Inflammatory macrophage (primary cell): ENCODE results near the gene DNTTIP2.
"Not testable (repeated sequence)": the region's sequence is repeated elsewhere in the genome, so short reads cannot be mapped to it uniquely, and the experiment has no call there.

Experiments used
- DNase-seq, 2 donors: peaks; one replicate each; pipeline ENCODE4 v3.0.0-alpha.2; 2020 to 2022
- total RNA-seq, 18 experiments: gene quantifications; one replicate each; lab custom pipeline; 2026; ENCODE audit warnings: mixed read lengths in 6 of 18, inconsistent platforms in 2 of 18; lab: John Stamatoyannopoulos, UW

The DNTTIP2 gene, protein sequence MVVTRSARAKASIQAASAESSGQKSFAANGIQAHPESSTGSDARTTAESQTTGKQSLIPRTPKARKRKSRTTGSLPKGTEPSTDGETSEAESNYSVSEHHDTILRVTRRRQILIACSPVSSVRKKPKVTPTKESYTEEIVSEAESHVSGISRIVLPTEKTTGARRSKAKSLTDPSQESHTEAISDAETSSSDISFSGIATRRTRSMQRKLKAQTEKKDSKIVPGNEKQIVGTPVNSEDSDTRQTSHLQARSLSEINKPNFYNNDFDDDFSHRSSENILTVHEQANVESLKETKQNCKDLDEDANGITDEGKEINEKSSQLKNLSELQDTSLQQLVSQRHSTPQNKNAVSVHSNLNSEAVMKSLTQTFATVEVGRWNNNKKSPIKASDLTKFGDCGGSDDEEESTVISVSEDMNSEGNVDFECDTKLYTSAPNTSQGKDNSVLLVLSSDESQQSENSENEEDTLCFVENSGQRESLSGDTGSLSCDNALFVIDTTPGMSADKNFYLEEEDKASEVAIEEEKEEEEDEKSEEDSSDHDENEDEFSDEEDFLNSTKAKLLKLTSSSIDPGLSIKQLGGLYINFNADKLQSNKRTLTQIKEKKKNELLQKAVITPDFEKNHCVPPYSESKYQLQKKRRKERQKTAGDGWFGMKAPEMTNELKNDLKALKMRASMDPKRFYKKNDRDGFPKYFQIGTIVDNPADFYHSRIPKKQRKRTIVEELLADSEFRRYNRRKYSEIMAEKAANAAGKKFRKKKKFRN
- total RNA-seq: 39.2 to 89.4 (median 72.2) reads per million in 18 experiments

DNA sequence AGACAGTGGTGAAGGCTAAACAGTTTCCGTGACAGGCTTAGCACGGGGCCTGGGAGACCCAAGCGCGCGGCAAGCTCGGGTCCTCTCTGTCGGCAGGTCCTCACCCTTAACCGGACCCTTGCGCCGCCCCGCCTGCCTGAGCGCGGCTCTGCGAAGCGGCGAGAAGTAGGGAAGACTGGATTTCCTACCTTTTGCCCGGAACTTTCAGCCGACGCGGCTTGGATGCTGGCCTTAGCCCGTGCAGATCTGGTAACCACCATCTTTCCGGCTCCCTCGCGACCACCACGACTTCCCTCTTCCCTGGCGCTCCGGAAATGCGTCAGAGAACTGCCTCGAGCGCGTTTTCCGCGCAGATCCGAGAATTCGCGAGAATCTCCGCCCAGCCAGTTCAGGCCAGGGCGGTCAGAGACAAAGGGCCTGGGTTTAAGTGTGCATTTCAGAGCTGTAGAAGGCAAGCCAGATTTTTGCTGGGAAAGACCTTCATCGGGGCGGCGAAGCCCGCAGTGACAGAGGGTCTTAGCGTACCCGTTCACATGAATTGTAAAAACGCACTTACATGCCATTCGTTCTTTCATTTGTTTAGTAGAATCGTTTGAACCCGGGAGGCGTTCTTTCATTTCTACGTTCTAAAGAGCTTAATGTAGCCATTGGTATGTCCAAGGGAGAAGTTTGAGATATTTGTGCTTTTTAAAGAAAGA lies at the start of gene DNTTIP2:
Gene DNTTIP2 (minus strand): TSS at position 318 of the 698 bp plus-strand sequence. CDS start 58 bp downstream, at position 260.
- peak; percentile 91 to 93 for DNase-seq

GRCh38 chr1:93925206-93925605 lies 46.2 kb upstream of the DNTTIP2 start:
- DNase-seq: no peak

DNA sequence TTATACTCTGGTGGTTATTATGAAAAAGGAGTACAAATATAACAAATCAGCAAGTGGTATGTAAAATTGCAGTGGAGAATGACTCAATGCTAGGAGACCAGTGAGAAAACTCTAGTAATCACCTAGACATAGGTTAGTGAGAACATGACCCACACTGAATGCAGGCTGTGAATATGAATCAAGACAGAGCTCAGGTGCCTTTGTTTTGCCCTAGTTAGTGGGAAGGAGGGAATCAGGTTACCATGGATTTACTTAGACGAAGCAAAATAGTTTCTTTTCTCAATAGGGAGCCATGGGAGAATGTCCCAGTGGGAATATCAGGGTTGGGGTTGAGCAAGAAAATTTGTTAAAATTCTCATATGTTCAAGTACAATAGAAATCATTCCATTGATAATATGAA lies 40.8 kb upstream of the DNTTIP2 start:
- DNase-seq: no peak

DNA sequence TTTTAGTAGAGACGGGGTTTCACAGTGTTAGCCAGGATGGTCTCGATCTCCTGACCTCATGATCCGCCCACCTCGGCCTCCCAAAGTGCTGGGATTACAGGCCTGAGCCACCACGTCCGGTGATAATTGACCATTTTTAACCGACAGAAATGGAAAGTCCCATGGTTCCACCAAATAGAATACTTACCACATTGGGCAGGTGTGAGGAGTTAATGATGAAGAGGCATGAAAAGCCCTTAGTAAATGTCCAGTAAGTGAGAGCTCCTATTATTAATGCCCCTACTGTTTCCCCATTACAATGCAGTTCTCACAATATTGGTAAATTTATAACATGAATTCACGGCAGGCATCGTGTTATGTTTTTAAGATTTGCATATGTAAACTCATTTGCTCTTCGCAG lies 38.3 kb upstream of the DNTTIP2 start:
- no peak for DNase-seq

DNA sequence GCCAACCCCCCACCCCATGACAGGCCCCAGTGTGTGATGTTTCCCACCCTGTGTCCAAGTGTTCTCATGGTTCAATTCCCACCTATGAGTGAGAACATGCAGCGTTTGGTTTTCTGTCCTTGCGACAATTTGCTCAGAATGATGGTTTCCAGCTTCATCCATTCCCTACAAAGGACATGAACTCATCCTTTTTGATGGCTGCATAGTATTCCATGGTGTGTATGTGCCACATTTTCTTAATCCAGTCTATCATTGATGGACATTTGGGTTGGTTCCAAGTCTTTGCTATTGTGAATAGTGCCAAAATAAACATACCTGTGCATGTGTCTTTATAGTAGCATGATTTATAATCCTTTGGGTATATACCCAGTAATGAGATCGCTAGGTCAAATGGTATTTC lies 31.9 kb upstream of the DNTTIP2 start:
- DNase-seq: not testable (repeated sequence)

GRCh38 chr1:93910305-93910704 lies 31.3 kb upstream of the DNTTIP2 start:
- DNase-seq: no peak

GRCh38 chr1:93909146-93910050 lies 30.4 kb upstream of the DNTTIP2 start, which contains the start of gene GCLM:
Gene GCLM, minus strand, starts transcription at chr1:93909430. Its CDS starts 267 bp downstream, at chr1:93909163.
- DNase-seq: peak; percentile 91 to 95

- DNase-seq: peak in 1 of 2 donors; percentile 8
These were observed 29.6 kb upstream of the DNTTIP2 start for GRCh38 chr1:93908394-93909145.

GRCh38 chr1:93907718-93908117 lies 28.7 kb upstream of the DNTTIP2 start:
- DNase-seq: no peak

GRCh38 chr1:93906480-93906879 lies 27.5 kb upstream of the DNTTIP2 start:
- no peak for DNase-seq

- DNase-seq: no peak
These were observed 26.7 kb upstream of the DNTTIP2 start for GRCh38 chr1:93905734-93906133.

DNA sequence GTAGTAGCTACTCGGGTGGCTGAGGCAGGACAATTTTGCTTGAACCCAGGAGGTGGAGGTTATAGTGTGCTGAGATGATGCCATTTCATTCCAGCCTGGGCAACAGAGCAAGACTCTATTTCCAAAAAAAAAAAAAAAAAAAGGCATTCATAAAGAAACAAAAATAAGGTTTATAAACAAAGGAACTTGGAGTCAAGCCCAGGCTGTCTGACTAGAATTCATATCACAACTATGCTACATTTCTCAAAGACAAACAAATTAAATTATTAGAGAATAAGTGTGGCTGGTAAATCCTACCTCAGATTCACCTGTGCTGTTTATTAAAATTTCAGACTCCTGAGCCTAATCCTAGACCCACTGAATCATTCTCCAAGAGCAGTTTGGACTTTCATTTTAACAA lies 26.0 kb upstream of the DNTTIP2 start:
- no peak for DNase-seq

- DNase-seq: peak; percentile 64 to 77
These were observed 25.2 kb upstream of the DNTTIP2 start for GRCh38 chr1:93904228-93904627.

GRCh38 chr1:93900723-93901504 lies 21.9 kb upstream of the DNTTIP2 start:
- DNase-seq: no peak

DNA sequence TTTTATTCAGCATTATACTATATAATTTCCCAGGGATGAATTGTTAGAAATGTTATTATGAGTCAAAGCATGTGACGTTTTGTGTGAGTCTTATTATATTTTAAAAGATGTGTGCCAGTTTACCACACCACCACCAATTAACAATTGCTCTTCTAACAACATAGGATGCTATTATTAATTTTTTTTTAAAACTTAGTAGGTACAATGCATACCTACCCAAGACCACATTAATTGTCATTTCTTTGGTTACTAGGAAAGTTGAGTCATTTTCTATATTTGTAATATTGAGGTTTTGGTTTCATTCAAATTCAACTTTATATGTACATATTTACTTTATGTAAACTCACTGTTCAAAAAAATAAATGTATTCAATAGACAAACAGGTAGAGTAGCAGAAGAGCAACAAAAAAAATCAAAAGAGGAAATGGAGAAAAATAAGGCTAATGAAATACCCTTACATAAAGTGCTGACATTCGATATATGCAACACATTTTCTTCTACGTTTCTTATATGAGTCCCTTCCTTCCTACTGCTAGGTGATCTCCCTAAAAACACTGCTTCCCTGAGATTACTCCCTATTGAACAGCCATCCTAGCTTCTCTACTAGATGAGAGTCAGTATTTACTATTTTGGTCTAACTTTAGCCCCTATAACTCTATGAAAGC lies 20.7 kb upstream of the DNTTIP2 start:
- no peak for DNase-seq

DNA sequence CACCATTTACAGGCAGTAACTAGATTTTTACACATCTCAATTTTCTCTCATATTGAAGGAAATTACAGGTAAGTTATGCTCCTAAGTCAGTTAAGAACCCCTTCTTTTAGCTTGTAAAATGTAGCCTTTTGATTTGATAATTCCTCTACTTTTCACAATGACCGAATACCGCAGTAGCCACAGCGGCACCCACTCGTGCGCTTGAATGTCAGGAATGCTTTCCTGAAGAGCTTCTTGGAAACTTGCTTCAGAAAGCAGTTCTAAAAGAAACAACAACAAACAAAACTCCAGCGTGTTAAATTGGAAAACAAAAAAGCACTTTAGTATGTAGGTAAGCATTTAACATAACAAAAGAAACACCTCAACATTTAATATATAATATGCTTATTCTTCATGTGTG lies 9.9 kb upstream of the DNTTIP2 start:
- no peak for DNase-seq

GRCh38 chr1:93882269-93882668 lies 3.3 kb upstream of the DNTTIP2 start:
- DNase-seq: no peak

GRCh38 chr1:93880731-93881130 lies 1.7 kb upstream of the DNTTIP2 start:
- DNase-seq: no peak

DNA sequence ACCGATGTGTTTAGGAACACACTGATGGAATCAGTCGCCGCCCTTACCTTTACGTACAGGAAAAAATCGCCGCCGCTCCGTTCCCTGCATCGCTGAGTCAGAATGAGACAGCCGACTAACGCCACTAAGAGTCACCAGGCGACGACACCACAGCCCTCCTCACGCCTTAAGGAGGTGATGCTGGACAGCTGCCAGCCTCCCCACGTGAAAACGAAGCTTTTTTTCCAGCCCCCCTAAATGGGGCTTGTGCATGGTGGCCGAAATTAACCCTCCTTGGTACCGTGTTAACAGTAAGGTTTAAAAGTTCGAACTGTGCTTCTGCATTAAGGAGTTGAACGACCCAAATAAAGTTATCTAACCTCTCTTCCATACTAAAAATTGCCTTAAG lies 511 bp downstream of the DNTTIP2 start:
- DNase-seq: peak; percentile 48 to 75

DNA sequence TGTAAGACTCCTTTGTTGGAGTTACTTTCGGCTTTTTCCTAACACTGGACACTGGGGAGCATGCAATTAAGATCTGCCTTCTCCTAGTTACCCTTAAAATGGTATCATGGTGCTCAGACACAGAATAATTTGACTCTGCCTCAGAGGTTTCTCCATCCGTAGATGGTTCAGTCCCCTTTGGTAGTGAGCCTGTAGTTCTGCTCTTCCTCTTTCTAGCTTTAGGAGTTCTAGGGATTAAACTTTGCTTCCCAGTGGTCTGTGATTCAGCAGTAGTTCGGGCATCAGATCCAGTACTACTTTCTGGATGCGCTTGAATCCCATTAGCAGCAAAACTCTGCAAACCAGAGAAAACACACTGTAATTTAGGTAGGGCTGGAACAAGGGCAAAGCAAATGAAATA lies 1.5 kb downstream of the DNTTIP2 start:
- no peak for DNase-seq
